Activated gamma-delta T cell treated with Interleukin-2 at 50 U/mL for 16 hours (primary cell): ENCODE data around the gene PRKCH.

ENCODE experiments used
- DNase-seq: peaks from one replicate; pipeline ENCODE4 v3.0.0-alpha.2; 2020

PRKCH gene

DNA sequence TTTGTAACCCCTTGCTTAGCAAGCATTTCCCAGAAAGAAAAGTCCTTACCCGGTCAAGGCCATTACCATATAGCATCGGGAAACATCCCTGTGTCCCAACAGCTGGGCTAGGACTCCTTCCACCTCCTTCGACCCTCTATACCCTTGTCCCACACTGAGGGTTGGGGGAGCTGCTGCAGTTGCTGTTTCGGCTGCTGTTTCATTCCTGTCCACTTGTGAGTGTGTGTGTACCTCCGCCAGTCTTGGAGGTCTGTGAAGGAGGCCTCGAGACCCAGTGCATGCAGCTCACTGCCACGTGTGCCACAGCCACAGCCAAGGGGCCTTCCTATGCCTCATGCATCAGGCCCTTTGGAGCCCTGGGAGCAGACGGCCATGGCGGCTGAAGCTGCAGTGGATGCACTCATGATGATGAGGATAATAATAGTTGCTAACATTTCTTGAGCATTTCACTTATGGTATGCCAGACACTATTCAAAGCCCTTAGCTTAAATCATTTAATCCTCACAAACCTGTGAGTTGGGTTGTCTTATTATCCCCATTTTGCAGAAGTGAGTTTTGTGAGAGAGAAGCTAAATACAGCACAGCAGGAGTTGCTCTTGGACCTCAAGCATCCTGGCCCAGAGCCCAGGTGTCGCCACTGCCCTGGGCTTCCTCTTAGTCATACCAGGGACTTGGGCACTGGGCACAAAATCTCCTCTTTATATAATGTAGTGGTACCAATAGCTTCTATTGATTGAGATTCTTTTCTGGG is 156.5 kb downstream of the PRKCH start:
- DNase-seq, result peak; percentile 23

DNA sequence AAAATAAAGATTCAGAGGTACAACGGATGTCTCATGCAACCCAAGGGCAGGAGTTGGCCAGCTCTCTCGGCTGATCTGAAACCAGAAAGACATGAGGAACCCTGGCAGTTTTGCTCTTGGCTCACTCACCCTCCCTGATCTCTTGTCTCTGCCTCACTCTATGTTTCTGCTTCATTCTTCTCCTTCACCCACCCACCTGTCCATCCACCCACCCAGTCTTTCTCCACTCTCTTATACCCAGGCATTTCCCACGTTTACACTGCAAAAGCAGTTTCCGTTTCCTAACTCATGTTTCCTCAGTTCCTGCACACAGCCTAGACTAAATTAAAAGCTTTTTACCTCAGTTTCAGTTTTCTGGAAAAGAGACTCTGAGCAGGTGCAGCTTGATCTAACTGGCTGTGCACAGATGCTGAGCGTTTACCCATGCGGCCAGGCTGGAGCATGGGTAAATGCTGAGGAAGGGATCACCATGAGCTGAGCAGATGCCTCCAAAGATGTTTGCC is 157.6 kb downstream of the PRKCH start:
- no peak for DNase-seq

DNA sequence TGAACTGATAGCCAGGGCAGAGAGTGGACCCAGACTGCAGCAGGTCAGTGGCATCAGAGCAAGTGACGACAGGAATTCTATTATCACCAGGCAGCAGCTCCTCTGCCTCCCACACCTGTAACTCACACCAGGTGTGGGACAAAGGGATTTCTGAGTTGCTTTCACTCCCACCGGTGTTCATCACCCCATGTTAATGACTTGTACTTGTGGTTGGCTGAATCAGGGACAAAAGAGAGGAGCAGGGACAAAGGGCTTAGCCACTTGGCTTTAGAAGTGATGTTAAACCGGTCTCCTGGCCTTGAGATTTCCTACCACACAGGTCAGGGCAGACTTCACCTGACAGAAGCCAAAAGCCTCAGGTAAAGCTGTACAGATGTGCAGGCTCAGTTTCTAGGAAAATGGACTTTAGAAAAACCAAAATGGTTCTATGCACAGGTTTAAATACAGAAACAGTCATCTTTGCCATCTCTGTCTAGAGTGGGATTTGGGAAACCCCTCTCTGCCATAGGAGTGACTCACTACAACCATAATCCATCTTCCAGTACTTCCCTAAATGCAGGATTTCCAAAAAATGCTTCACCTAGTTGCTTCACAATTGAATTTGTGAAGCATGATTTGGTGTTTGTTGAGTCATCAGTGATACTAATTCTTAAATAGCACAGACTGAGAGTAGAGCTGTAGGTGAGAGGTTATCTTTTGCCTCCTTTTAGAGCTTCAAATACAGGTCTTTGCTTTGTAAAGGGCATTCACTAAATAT is 158.5 kb downstream of the PRKCH start:
- no peak for DNase-seq

DNA sequence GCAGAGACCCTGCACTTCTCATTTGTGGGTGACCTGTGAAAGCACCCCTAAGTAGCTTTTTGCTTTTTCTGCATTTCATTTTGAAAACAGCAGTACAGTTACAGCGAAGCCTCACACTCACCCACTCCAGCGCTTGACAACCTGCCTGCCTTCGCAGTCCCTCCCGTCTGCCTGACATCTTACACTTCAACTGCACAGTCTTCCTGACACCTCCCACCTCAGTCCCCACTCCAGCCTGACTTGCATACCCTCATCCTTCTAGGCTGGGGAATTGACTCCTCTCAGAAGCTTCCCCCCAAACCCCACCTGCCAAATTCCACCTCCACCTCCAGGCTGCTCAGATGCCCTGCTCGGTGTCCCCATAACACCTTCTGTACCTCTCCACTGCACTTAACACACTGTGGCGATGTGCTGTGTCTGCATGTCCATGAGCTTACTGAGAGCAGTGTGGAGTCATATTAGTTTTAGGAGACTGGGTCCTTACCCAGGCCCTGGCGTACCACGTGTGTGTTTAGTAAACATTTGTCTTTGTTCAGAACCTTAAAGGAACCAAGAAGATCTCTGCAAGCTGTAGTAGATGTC is 159.4 kb downstream of the PRKCH start:
- no peak for DNase-seq

DNA sequence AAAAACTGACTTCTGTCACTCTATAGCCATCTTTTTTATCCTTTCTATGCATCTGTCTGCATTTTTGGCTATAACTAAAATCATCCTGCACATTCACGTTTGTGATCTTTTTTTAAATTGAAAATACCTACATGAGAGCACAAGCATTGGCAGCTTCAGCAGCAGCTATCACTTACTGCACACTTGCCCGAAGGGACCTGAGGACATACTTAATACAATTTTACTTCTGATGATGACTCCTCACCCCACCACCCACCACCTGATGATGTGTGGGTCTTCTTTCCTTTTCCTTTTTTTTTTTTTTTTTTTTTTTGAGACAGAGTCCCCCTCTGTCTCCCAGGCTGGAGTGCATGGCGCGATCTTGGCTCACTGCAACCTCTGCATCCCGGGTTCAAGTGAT is 160.3 kb downstream of the PRKCH start:
- no peak for DNase-seq

DNA sequence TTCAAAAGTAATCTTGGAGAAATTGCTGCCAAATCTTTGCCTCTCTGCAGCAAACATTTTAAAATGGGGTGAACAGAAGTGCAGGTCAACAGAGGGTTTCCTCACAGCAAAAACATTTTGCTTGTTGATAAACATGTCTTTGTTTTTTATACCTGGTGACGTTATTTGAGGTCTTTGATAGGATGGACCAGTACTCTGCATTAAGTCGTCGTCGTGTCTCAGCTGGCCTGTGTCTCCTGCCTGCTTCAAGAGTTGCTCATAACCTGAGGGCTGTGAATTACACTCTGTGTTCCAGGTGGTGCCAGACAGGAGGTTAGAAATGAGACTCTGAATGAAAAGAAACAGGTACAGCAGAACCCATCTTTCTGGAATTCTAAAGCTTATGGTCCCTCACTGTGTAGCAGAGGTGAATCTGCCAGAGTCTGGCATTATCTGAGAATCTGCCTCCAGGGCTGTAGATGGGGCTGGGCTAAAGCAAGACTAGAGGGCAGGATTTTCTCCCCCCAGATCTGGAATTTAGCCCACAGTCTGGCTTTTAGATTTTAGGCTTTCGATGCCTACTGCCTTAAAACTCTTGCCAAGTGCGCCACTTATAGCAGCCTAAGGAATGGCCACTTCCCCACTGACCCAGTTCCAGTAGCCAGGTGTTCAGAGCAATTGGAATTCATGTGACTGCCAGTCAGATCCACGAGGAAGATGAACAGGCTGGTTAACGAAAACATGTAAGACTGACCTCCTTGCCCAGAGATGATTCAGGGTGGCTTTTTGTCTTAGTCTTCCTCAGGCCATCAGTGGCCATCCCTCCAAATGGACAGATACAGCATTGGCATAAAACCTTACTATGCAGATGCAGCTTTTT is 161.2 kb downstream of the PRKCH start:
- DNase-seq, result no peak

DNA sequence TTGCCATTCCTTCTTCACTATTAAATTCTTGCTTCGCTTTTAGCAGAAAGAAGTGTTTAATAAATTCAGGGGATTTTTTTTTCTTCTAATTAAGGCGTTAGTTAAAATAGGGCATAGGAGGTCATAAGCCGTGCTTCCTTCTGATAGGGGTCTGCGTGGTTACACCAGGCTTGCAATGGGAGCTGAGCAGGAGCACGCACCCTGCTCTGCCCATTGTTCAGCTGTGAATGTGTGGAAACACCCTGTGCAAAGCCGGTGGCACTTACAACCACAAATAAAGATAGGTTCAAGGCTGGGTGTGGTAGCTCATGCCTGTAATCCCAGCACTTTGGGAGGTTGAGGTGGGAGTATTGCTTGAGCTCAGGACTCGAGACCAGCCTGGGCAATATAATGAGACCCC is 162.1 kb downstream of the PRKCH start:
- no peak for DNase-seq

DNA sequence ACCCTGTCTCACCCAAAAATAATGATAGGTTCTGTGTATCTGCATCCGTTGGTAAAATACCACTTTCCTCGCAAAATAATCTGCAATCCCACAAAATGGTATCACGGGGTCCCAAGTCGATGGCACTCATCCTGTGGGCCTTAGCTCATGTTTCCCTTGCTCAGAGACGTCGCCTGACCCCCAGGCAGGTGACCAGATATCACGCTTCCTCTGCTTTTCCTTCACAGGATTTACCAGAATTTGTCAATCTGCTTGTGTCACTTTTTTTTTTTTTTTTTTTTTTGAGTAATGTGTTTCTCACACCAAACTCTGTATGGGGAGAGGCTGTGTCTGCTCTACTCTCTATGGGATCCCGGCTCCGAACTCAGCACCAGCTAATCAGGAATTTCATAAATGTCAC is 162.7 kb downstream of the PRKCH start:
- DNase-seq, result no peak

DNA sequence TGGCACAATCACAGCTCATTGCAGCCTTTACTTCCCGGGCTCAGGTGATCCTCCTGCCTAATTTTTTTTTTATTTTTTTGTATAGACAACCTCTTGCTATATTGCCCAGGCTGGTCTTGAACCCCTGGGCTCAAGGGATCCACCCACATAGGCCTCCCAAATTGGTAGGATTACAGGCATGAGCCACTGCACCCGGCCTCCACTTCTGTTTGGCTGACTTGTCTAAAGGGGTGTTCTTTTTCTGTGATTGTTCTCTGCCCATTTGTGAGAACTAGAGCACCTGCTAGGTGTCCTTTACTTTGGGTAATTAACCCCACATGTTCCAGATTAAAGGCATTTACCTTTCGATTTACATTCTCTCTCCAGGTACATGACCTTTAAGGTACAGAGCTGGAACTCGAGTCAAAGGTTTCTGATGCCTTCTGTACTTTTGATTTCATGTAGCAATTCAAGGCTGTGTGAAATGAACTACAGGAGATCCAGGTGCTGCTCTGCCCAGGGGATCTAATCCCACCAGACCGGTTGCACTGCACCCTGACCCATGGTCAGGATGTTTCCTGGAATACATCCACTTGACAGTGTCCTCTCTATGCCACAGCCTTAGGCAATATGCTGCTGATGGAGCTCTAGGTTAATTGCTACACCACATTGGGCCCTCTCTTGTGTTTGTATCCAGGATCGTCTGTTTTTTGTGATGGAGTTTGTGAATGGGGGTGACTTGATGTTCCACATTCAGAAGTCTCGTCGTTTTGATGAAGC is 163.6 kb downstream of the PRKCH start:
- DNase-seq, result no peak

DNA sequence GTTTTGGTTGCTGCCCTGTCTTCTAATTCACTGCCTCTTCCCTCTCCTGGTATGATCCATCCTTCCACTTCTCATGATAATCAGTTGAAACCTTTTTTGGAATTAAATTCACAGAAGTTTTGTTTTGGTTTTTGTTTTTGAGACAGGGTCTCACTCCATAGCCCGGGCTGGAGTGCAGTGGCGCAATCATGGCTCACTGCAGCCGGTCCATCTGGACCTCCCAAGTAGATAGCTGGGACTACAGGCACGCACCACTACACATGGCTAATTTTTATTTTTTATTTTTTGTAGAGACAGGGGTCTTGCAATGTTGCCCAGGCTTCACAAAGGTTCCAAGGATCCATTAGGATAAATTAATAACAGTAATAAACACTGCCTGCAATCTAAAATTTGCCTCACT is 164.3 kb downstream of the PRKCH start:
- DNase-seq, result no peak

DNA sequence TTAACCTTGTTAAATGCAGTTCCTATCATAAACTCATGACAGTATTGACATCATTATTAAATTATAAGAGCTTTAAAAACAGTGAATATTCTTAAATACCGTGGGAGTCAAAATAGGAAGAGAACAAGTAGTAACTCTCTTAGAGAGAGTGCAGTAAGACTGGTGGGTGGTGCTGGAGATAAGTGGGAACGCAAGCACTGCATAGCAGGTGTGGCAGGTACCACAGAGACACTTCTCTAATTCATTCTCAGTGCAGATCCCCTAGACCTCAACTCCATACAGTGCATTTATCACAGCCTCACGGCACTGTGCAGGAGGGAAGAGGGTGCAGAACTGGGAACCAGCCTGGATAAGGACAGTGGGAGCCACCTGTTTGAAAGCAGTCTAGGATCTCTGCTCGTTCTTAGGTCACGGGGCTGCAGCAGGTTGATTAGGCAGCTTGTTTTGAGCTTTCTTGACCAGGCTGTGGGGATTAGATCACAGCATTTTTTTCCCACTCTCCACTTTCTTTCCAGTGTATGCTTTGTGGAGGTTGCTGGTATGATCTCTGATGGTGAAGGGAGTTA is 165.6 kb downstream of the PRKCH start:
- DNase-seq, result no peak

DNA sequence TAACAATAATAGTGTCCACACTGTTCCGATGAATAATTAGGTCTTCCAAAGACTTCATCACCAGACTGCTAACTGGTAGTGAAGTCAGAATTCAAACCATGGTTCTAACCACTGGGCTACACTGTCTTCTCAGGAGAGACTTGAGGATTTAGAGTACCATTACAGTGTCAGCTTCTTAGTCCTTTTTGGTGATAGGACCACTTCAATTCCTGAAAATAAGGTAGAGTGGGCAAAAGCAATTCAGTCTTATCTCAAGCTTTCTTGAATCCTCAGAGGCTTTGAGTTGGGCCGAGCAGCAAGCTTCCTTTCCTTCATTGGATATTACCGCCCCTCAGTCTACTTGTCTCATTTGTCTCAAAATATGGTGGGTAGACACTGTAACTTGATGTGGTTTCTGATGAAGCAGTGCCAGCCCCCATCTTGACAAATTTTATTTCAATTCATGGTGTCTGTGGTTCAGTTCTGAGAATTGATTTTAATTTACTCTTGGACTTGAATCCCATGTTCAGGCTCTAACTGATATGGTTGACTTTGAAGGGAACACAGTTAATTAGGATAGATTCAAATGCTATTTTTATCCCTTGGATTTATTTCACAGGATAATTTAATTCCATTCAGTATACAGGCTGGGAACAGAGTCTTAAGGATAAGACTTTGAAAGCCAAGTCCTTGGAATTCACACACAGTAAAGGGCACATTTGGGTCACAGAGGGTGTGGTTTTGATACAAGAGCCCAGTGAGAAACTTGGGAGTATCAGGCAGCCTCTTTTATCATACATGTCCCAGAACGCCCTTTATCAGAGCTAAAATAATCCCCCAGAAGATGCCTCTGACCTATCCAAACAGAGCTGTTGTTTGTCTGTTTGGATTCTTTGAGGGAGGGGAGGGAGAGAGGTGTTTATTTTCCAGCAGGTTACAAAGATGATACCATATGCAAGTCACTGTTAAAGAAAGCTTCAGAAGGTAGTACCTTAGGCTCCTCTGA is 167.3 kb downstream of the PRKCH start:
- DNase-seq, result no peak

DNA sequence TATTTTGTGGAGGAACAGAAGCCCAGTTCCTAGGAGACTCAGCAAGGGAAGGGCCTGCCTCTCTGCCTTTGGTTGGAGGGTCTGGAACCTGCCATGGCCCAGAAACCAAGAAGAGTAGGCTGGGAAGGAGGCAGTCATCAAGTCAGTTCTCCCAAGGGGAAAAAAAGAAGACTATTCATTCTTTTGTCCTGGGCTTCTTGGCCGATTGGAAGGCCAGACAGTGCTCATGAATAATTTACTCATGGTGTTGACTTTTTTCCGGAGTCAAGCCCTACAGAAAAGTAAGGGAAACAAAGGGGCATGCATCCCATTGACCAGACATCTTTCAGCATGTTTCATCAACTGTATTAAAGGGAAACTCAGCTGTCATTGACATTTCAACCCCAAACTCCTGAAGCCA is 168.1 kb downstream of the PRKCH start:
- DNase-seq, result no peak

DNA sequence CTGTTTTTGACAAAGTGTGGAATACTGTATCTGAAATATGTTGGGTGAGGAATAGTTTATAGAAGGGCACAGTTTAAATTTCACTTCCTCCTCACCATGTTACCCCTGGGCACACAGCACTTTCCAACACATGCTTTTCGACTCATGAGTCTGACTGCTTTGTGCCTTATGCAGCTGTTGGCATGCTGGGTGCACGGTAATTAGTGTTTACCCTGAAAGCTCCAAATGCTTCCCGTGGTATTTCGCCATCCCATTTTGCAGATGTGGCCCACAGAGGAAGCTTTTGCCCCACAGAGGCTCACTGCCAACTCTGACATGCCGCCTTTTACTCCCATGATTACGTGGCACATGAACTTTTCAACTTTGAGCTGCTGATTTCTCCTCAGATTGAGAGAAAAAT is 168.6 kb downstream of the PRKCH start:
- no peak for DNase-seq

DNA sequence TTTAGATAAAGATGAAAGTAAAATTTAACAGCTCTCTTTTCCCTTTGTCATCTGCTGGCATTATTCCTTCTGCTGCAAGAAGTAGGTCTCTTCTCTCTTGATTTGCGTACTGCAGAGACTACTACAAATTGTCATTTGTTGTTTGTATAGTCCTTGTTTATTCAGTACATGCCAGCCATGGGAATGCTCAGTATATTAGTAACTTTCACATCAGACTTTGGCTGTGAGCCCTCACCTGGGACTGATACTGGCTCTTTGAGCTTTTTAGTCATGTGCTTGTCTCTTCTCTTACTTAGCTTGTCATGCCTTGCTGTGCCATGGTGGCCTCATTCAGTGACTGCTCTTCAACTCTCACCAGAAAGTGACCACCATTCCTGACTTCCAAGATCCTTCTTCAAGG is 169.8 kb downstream of the PRKCH start:
- DNase-seq, result no peak

DNA sequence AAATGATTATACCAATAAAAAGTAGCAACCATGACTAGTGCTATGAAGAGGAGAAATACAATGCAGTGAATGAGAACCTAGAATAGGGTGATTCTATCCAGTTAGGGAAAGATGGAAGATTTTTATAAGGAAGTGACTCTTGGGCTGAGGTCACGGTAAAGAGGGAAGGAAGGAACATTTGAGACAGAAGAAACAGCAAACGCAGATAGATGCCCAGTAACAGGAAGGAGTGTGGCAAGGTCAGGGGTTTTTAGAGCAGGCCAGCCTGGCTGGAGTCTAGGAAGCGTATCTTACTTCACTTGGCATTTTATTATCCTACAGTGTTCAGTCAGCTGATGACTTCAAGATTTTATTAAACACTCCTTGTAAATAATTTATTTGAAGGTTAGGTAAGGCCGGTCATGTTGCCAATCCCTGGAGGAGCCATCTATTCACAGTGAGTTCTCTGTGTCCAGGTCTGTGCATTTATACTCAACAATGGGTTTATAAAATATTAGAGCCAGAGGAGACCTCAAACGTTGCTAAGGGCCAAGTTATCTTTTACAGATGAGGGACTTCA is 170.6 kb downstream of the PRKCH start:
- DNase-seq, result no peak

DNA sequence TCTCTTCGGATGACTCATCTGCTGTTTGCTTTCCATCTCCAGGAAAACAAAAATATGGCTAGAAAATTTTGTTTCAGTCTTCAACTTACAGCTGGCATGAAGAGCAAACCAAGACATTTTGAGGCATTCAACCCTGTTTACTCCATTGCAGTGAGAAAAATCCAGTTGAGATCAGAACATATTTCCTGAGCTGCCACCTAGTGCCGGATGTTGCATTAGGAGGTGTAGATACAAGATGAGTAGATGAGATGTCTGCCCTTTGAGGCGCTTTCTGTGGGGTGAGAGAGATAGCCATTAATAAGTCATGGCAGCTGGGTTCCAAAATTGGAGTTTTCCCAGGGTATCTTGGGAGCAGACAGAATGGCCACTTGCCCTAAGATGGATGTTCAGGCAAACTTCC is 171.1 kb downstream of the PRKCH start:
- DNase-seq, result no peak

DNA sequence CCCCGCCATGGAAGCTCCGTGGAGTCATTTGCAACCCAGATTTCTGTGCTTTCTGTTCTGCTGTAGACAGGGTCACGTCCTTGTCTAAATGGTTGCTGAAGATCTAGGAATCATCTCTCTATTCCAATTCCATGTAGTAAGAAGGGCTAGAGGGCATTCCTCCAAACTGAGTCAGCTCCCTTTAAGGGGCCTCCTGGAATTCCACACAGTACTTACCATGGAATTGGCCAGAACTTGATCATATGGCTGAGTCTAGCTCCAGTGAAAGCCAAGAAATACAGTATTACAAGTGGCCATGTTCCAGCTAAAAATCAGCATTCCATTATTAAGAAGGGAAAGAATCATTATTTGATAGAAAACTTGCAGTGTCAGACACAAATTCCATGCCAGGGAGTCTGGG is 171.9 kb downstream of the PRKCH start:
- no peak for DNase-seq

DNA sequence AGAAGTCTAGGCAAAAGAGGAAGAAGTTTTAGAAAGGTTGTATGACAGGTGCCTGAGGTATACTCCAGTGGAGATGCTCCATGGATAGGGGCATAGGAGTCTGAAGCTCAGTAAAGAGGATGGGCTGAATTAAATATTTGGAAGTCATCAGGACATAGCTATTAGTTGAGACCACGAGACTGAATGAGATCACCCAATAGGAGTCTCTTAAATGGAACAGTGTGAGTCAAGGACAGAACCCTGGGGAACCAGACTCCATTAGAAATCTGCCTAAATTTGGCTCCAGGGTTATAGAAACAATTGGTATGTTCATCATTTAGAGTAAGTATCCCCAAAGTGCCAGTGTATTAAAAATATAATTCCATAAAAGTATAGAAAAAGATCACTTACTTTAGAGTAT is 172.6 kb downstream of the PRKCH start:
- no peak for DNase-seq

DNA sequence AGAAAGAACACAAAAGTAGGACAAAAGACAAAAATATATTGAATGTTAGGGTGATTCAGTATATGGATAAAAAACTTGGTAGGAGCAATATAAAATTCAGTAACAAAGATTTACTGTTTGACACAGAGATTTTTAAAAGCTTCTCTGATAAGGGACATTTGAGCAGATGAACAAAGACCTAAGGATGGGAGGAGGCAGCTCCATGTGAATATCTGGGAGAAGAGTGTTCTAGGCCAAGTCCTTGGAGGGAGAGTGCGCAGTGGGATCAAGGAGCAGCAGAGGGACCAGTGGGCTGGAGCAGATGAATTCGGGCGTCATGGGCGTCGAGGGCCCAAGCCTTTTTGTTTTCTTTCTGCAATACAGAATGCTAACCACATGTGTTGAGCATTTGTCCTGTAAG is 174.4 kb downstream of the PRKCH start:
- no peak for DNase-seq
